Measurements from ENCODE around the gene ITGA6.

ITGA6 gene

GRCh38 chr2:172420216-172420615, 7.2 kb upstream of the ITGA6 start:
- no peaks in the 10 kb centered on the region for H3K4me1 ChIP-seq (ENCODE audit: control insufficient read depth, insufficient read depth, low read length)
- H3K4me3 ChIP-seq (ENCODE audit: low read depth, low read length): no peak overlapping the region
- H3K27me3 ChIP-seq (ENCODE audit: control insufficient read depth, insufficient read depth, low read length): no peaks in the 10 kb centered on the region
- H3K27ac ChIP-seq (ENCODE audit: low read depth, low read length): no peak overlapping the region
- no peaks in the 10 kb centered on the region for H3K36me3 ChIP-seq (ENCODE audit: control insufficient read depth, insufficient read depth, low read length)
- 0 out of 2 replicates have a peak, but pooled peaks cover 10% of the 10 kb centered on the region for H3K9me3 ChIP-seq (ENCODE audit: control insufficient read depth, insufficient read depth, low read depth, low read length)
- H3K9ac ChIP-seq (ENCODE audit: low read length): no peak overlapping the region

GRCh38 chr2:172423160-172423559, 4.2 kb upstream of the ITGA6 start:
- peaks cover 8% of the 10 kb centered on the region; the same call in 1 of the 2 replicates for H3K27me3 ChIP-seq (ENCODE audit: control insufficient read depth, insufficient read depth, low read length)
- peaks cover 9% of the 10 kb centered on the region for H3K4me1 ChIP-seq (ENCODE audit: control insufficient read depth, insufficient read depth, low read length)

GRCh38 chr2:172425336-172425735, 2.0 kb upstream of the ITGA6 start:
- Histone ChIP-seq H3K27ac (ENCODE audit: low read depth, low read length) (no peak overlapping the region), H3K4me1 (ENCODE audit: control insufficient read depth, insufficient read depth, low read length) (peaks cover 19% of the 10 kb centered on the region), H3K9ac (ENCODE audit: low read length) (no peak overlapping the region), H3K9me3 (ENCODE audit: control insufficient read depth, insufficient read depth, low read depth, low read length) (no peaks in the 10 kb centered on the region), H3K4me3 (ENCODE audit: low read depth, low read length) (no peak overlapping the region), H3K36me3 (ENCODE audit: control insufficient read depth, insufficient read depth, low read length) (no peaks in the 10 kb centered on the region), H3K27me3 (ENCODE audit: control insufficient read depth, insufficient read depth, low read length) (peaks cover 18% of the 10 kb centered on the region; the same call in 1 of the 2 replicates)

More at GRCh38 chr2:172423160-172423559, 4.2 kb upstream of the ITGA6 start:
- no peak overlapping the region for H3K9ac ChIP-seq (ENCODE audit: low read length)
- no peak overlapping the region for H3K27ac ChIP-seq (ENCODE audit: low read depth, low read length)
- H3K9me3 ChIP-seq (ENCODE audit: control insufficient read depth, insufficient read depth, low read depth, low read length): no peaks in the 10 kb centered on the region
- no peak overlapping the region for H3K4me3 ChIP-seq (ENCODE audit: low read depth, low read length)
- H3K36me3 ChIP-seq (ENCODE audit: control insufficient read depth, insufficient read depth, low read length): no peaks in the 10 kb centered on the region

- peaks cover 31% of the 10 kb centered on the region for H3K4me1 ChIP-seq (ENCODE audit: control insufficient read depth, insufficient read depth, low read length)
- peaks cover 18% of the 10 kb centered on the region; the same call in 1 of the 2 replicates for H3K27me3 ChIP-seq (ENCODE audit: control insufficient read depth, insufficient read depth, low read length)
- no peaks in the 10 kb centered on the region for H3K9me3 ChIP-seq (ENCODE audit: control insufficient read depth, insufficient read depth, low read depth, low read length)
- peak overlapping the region; percentile 78 for H3K4me3 ChIP-seq (ENCODE audit: low read depth, low read length)
- peak overlapping the region; percentile 42 for H3K9ac ChIP-seq (ENCODE audit: low read length)
- no peak overlapping the region for H3K27ac ChIP-seq (ENCODE audit: low read depth, low read length)
- H3K36me3 ChIP-seq (ENCODE audit: control insufficient read depth, insufficient read depth, low read length): no peaks in the 10 kb centered on the region
These were observed 641 bp upstream of the ITGA6 start for GRCh38 chr2:172426635-172427255.

GRCh38 chr2:172427990-172428831, 825 bp downstream of the ITGA6 start:
- Histone ChIP-seq H3K4me3 (ENCODE audit: low read depth, low read length) (peak overlapping the region; percentile 78), H3K9me3 (ENCODE audit: control insufficient read depth, insufficient read depth, low read depth, low read length) (no peaks in the 10 kb centered on the region), H3K9ac (ENCODE audit: low read length) (peak overlapping the region; percentile 86), H3K27me3 (ENCODE audit: control insufficient read depth, insufficient read depth, low read length) (peaks cover 18% of the 10 kb centered on the region; the same call in 1 of the 2 replicates), H3K4me1 (ENCODE audit: control insufficient read depth, insufficient read depth, low read length) (peaks cover 45% of the 10 kb centered on the region), H3K36me3 (ENCODE audit: control insufficient read depth, insufficient read depth, low read length) (no peaks in the 10 kb centered on the region), H3K27ac (ENCODE audit: low read depth, low read length) (no peak overlapping the region)

GRCh38 chr2:172428832-172429210, 1.4 kb downstream of the ITGA6 start:
- H3K27ac ChIP-seq (ENCODE audit: low read depth, low read length): no peak overlapping the region
- H3K9ac ChIP-seq (ENCODE audit: low read length): peak overlapping the region; percentile 86
- peaks cover 51% of the 10 kb centered on the region for H3K4me1 ChIP-seq (ENCODE audit: control insufficient read depth, insufficient read depth, low read length)
- no peaks in the 10 kb centered on the region for H3K36me3 ChIP-seq (ENCODE audit: control insufficient read depth, insufficient read depth, low read length)
- H3K9me3 ChIP-seq (ENCODE audit: control insufficient read depth, insufficient read depth, low read depth, low read length): no peaks in the 10 kb centered on the region
- peaks cover 18% of the 10 kb centered on the region; the same call in 1 of the 2 replicates for H3K27me3 ChIP-seq (ENCODE audit: control insufficient read depth, insufficient read depth, low read length)
- peak overlapping the region; percentile 78 for H3K4me3 ChIP-seq (ENCODE audit: low read depth, low read length)

GRCh38 chr2:172429301-172429968, 2.0 kb downstream of the ITGA6 start:
- peak overlapping the region; percentile 86 for H3K9ac ChIP-seq (ENCODE audit: low read length)
- peak overlapping the region; percentile 78 for H3K4me3 ChIP-seq (ENCODE audit: low read depth, low read length)
- peaks cover 57% of the 10 kb centered on the region for H3K4me1 ChIP-seq (ENCODE audit: control insufficient read depth, insufficient read depth, low read length)
- H3K9me3 ChIP-seq (ENCODE audit: control insufficient read depth, insufficient read depth, low read depth, low read length): no peaks in the 10 kb centered on the region
- no peak overlapping the region for H3K27ac ChIP-seq (ENCODE audit: low read depth, low read length)
- no peaks in the 10 kb centered on the region for H3K36me3 ChIP-seq (ENCODE audit: control insufficient read depth, insufficient read depth, low read length)
- H3K27me3 ChIP-seq (ENCODE audit: control insufficient read depth, insufficient read depth, low read length): peaks cover 18% of the 10 kb centered on the region; the same call in 1 of the 2 replicates

GRCh38 chr2:172430027-172430426, 2.6 kb downstream of the ITGA6 start:
- no peaks in the 10 kb centered on the region for H3K9me3 ChIP-seq (ENCODE audit: control insufficient read depth, insufficient read depth, low read depth, low read length)
- peaks cover 18% of the 10 kb centered on the region; the same call in 1 of the 2 replicates for H3K27me3 ChIP-seq (ENCODE audit: control insufficient read depth, insufficient read depth, low read length)
- H3K27ac ChIP-seq (ENCODE audit: low read depth, low read length): no peak overlapping the region
- no peaks in the 10 kb centered on the region for H3K36me3 ChIP-seq (ENCODE audit: control insufficient read depth, insufficient read depth, low read length)
- peaks cover 63% of the 10 kb centered on the region for H3K4me1 ChIP-seq (ENCODE audit: control insufficient read depth, insufficient read depth, low read length)
- no peak overlapping the region for H3K9ac ChIP-seq (ENCODE audit: low read length)
- H3K4me3 ChIP-seq (ENCODE audit: low read depth, low read length): peak overlapping the region; percentile 78

- no peaks in the 10 kb centered on the region for H3K9me3 ChIP-seq (ENCODE audit: control insufficient read depth, insufficient read depth, low read depth, low read length)
- no peak overlapping the region for H3K4me3 ChIP-seq (ENCODE audit: low read depth, low read length)
- no peak overlapping the region for H3K9ac ChIP-seq (ENCODE audit: low read length)
- H3K27me3 ChIP-seq (ENCODE audit: control insufficient read depth, insufficient read depth, low read length): peaks cover 18% of the 10 kb centered on the region; the same call in 1 of the 2 replicates
- H3K27ac ChIP-seq (ENCODE audit: low read depth, low read length): no peak overlapping the region
- peaks cover 69% of the 10 kb centered on the region for H3K4me1 ChIP-seq (ENCODE audit: control insufficient read depth, insufficient read depth, low read length)
- no peaks in the 10 kb centered on the region for H3K36me3 ChIP-seq (ENCODE audit: control insufficient read depth, insufficient read depth, low read length)
These were observed 3.3 kb downstream of the ITGA6 start for GRCh38 chr2:172430678-172431077.

- no peak overlapping the region for H3K9ac ChIP-seq (ENCODE audit: low read length)
- no peak overlapping the region for H3K27ac ChIP-seq (ENCODE audit: low read depth, low read length)
- peaks cover 16% of the 10 kb centered on the region; the same call in 1 of the 2 replicates for H3K27me3 ChIP-seq (ENCODE audit: control insufficient read depth, insufficient read depth, low read length)
- peaks cover 75% of the 10 kb centered on the region for H3K4me1 ChIP-seq (ENCODE audit: control insufficient read depth, insufficient read depth, low read length)
- H3K4me3 ChIP-seq (ENCODE audit: low read depth, low read length): no peak overlapping the region
- H3K9me3 ChIP-seq (ENCODE audit: control insufficient read depth, insufficient read depth, low read depth, low read length): no peaks in the 10 kb centered on the region
- no peaks in the 10 kb centered on the region for H3K36me3 ChIP-seq (ENCODE audit: control insufficient read depth, insufficient read depth, low read length)
These were observed 4.1 kb downstream of the ITGA6 start for GRCh38 chr2:172431463-172431862.
